Suprapubic skin (tissue), 4 donors: ENCODE data around the gene JUNB. TPM values are rescaled to one million over a fixed set of nuclear protein-coding genes. Genes with fewer than 3 reads are reported as not detected.
A peak's percentile ranks its signal among the peaks of the same experiment; 100 is the strongest.

ENCODE experiments used
- DNase-seq, 2 donors: peaks; one replicate each; pipeline ENCODE4 v3.0.0-alpha.2; 2019; ENCODE audit warnings: low spot score in 2 of 2
- H3K27ac ChIP-seq: fragments of 200-600 bp; sonication (generic); one replicate; pipeline ENCODE4 v1.5.1; 2019
- H3K27me3 ChIP-seq: fragments of 200-600 bp; sonication (generic); one replicate; pipeline ENCODE4 v1.5.1; 2019
- H3K36me3 ChIP-seq: fragments of 200-600 bp; sonication (generic); one replicate; pipeline ENCODE4 v1.5.1; 2019
- H3K4me1 ChIP-seq: fragments of 200-600 bp; sonication (generic); one replicate; pipeline ENCODE4 v1.5.1; 2019
- H3K4me3 ChIP-seq: fragments of 200-600 bp; sonication (generic); one replicate; pipeline ENCODE4 v1.5.1; 2019; ENCODE audit warnings: mild to moderate bottlenecking
- H3K9me3 ChIP-seq: fragments of 200-600 bp; sonication (generic); one replicate; pipeline ENCODE4 v1.5.1; 2019
- EP300 ChIP-seq: sonication (generic); formaldehyde crosslinking; IDR thresholded peaks from one replicate; pipeline ENCODE4 v1.6.1; 2017; ENCODE audit warnings: antibody characterized with exemption
- POLR2A ChIP-seq, 2 donors: fragments of 450-650 bp; IDR thresholded peaks; one replicate each; pipeline ENCODE4 v1.6.1; 2017; ENCODE audit warnings: antibody characterized with exemption in 2 of 2, mild to moderate bottlenecking in 2 of 2, moderate library complexity in 2 of 2
- POLR2AphosphoS5 ChIP-seq, 3 donors: sonication (generic); formaldehyde crosslinking; IDR thresholded peaks; one replicate each; pipeline ENCODE4 v1.6.1; 2017; ENCODE audit warnings: antibody characterized with exemption in 3 of 3
- whole genome bisulfite sequencing: methylation state at CpG from one replicate; pipeline ENCODE4 v1.1.5; 2018; 5-methylcytosine and 5-hydroxymethylcytosine counted together
- total RNA-seq, 4 donors: library from RNA; depleted of rRNA; stranded (reverse); fragments of >200 nt; gene quantifications; one replicate each; pipeline ENCODE4 v1.1.0, GENCODE V29; 2016
- TF ChIP-seq, protein P1 (sequence below), 2 donors: fragments of 200-600 bp in 1 of 2; fragments of 450-650 bp in 1 of 2; sonication (generic) in 1 of 2; IDR thresholded peaks; one replicate each; pipeline ENCODE4 v1.5.1; 2016 to 2019; ENCODE audit warnings: antibody characterized with exemption in 2 of 2, mild to moderate bottlenecking in 1 of 2, moderate library complexity in 1 of 2

Gene JUNB
- total RNA-seq, 4 donors from 2014 or later = 687 to 2,027 (median 1,088) TPM

DNA sequence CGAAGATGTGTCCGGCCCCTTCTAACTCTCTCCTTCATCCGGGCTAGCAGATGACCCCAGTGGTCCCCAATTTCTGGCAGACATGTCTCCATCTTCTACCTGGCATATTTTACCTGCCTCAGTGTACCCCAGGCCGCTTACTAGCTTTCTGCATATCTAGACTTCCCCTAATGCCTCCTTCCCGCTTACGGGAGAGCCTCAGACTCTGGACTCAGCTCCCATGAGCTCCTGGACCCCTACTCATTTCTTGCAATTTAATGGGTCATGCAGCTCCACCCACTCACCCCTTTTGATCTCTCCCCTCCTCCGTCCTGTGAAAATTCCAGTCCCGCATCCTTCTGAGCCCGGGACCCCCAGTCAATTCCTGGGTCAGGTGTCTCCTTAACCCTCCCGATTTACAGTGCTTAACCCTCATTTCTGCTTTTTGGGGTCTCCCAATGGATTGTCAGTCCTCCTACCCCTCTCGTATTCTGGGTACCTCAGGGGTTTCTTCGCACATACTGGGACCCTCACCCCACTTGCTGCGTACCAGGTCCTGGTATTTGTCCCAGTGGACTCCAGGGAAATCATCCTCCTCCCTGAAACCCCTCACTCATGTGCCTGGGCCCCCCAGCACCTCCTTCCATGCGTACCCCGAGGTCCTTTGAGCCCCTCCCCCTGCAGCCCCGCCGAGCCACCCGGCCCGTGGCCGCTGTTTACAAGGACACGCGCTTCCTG, 500 bp upstream of the JUNB start:
- WGBS = 2% methylated on average over 22 of the region's 22 CpGs
- H3K27ac ChIP-seq = peak overlapping the region; percentile 97
- peak in 1 of 2 donors; percentile 70 for DNase-seq
- no peaks in the 10 kb centered on the region for H3K36me3 ChIP-seq
- no peak for TF ChIP-seq POLR2A (IDR thresholded peaks at IDR 0.05)
- no peak for TF ChIP-seq EP300
- TF ChIP-seq, protein P1, sequence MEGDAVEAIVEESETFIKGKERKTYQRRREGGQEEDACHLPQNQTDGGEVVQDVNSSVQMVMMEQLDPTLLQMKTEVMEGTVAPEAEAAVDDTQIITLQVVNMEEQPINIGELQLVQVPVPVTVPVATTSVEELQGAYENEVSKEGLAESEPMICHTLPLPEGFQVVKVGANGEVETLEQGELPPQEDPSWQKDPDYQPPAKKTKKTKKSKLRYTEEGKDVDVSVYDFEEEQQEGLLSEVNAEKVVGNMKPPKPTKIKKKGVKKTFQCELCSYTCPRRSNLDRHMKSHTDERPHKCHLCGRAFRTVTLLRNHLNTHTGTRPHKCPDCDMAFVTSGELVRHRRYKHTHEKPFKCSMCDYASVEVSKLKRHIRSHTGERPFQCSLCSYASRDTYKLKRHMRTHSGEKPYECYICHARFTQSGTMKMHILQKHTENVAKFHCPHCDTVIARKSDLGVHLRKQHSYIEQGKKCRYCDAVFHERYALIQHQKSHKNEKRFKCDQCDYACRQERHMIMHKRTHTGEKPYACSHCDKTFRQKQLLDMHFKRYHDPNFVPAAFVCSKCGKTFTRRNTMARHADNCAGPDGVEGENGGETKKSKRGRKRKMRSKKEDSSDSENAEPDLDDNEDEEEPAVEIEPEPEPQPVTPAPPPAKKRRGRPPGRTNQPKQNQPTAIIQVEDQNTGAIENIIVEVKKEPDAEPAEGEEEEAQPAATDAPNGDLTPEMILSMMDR (IDR thresholded peaks at IDR 0.05) = no peak
- TF ChIP-seq POLR2AphosphoS5 (IDR thresholded peaks at IDR 0.05) = no peak
- no peaks in the 10 kb centered on the region for H3K27me3 ChIP-seq
- H3K9me3 ChIP-seq = no peaks in the 10 kb centered on the region
- H3K4me1 ChIP-seq = peaks cover 69% of the 10 kb centered on the region
- peak overlapping the region; percentile 88 for H3K4me3 ChIP-seq

DNA sequence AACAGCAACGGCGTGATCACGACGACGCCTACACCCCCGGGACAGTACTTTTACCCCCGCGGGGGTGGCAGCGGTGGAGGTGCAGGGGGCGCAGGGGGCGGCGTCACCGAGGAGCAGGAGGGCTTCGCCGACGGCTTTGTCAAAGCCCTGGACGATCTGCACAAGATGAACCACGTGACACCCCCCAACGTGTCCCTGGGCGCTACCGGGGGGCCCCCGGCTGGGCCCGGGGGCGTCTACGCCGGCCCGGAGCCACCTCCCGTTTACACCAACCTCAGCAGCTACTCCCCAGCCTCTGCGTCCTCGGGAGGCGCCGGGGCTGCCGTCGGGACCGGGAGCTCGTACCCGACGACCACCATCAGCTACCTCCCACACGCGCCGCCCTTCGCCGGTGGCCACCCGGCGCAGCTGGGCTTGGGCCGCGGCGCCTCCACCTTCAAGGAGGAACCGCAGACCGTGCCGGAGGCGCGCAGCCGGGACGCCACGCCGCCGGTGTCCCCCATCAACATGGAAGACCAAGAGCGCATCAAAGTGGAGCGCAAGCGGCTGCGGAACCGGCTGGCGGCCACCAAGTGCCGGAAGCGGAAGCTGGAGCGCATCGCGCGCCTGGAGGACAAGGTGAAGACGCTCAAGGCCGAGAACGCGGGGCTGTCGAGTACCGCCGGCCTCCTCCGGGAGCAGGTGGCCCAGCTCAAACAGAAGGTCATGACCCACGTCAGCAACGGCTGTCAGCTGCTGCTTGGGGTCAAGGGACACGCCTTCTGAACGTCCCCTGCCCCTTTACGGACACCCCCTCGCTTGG, 966 bp downstream of the JUNB start:
- no peaks in the 10 kb centered on the region for H3K27me3 ChIP-seq
- peak in 1 of 2 donors; percentile 84 for DNase-seq
- H3K4me3 ChIP-seq = peak overlapping the region; percentile 88
- WGBS = 1% methylated on average over 15 of the region's 84 CpGs
- H3K27ac ChIP-seq = peak overlapping the region; percentile 97
- H3K36me3 ChIP-seq = no peaks in the 10 kb centered on the region
- H3K4me1 ChIP-seq = peaks cover 65% of the 10 kb centered on the region
- H3K9me3 ChIP-seq = no peaks in the 10 kb centered on the region
- TF ChIP-seq, protein P1 (IDR thresholded peaks at IDR 0.05) = no peak
- TF ChIP-seq POLR2A (IDR thresholded peaks at IDR 0.05) = peak in 1 of 2 donors; percentile 30
- TF ChIP-seq POLR2AphosphoS5 (IDR thresholded peaks at IDR 0.05) = peak in 2 of 3 donors; percentile 6 to 41

- H3K4me1 ChIP-seq = peaks cover 58% of the 10 kb centered on the region
- no peaks in the 10 kb centered on the region for H3K9me3 ChIP-seq
- under 1% methylated on average over 20 of the region's 22 CpGs for WGBS
- peak overlapping the region; percentile 97 for H3K27ac ChIP-seq
- no peaks in the 10 kb centered on the region for H3K27me3 ChIP-seq
- peaks cover 3% of the 10 kb centered on the region for H3K36me3 ChIP-seq
- DNase-seq = no peak
- H3K4me3 ChIP-seq = peak overlapping the region; percentile 88
- no peak for TF ChIP-seq EP300
- TF ChIP-seq, protein P1 (IDR thresholded peaks at IDR 0.05) = no peak
- TF ChIP-seq POLR2A (IDR thresholded peaks at IDR 0.05) = no peak
- TF ChIP-seq POLR2AphosphoS5 (IDR thresholded peaks at IDR 0.05) = no peak
These were observed 1.6 kb downstream of the JUNB start for GRCh38 chr19:12792853-12793289.

- Histone ChIP-seq H3K4me3 (peak overlapping the region; percentile 88), H3K9me3 (no peaks in the 10 kb centered on the region), H3K4me1 (peaks cover 52% of the 10 kb centered on the region), H3K27ac (peak overlapping the region; percentile 97), H3K27me3 (no peaks in the 10 kb centered on the region), H3K36me3 (peaks cover 7% of the 10 kb centered on the region)
- DNase-seq = peak; percentile 95 to 96
- TF ChIP-seq EP300 (peak; percentile 63), POLR2A (IDR thresholded peaks at IDR 0.05) (peak; percentile 46 to 67), POLR2AphosphoS5 (IDR thresholded peaks at IDR 0.05) (peak; percentile 33 to 98 (median 67))
- TF ChIP-seq, protein P1 (IDR thresholded peaks at IDR 0.05) = no peak
- WGBS = under 1% methylated on average over 16 of the region's 81 CpGs
These were observed 2.3 kb downstream of the JUNB start for GRCh38 chr19:12793290-12794195.
